ENCODE data around the gene NYAP2. TPM values are rescaled to one million over a fixed set of nuclear protein-coding genes. Genes with fewer than 3 reads are reported as not detected.

The NYAP2 gene
- total RNA-seq, 1 donor from 2014 or later = 0.07 TPM

- no peak for DNase-seq (ENCODE audit: low spot score)
- H3K9me3 ChIP-seq (ENCODE audit: low read depth) = no peaks in the 10 kb centered on the region
- Mint-ChIP-seq H3K4me3 (no peak overlapping the region), H3K9me3 (no peaks in the 10 kb centered on the region), H3K36me3 (no peaks in the 10 kb centered on the region), H3K27ac (no peak overlapping the region), H3K27me3 (ENCODE audit: insufficient read depth, low read depth) (no peaks in the 10 kb centered on the region), H3K4me1 (no peaks in the 10 kb centered on the region)
- TF ChIP-seq CTCF (IDR thresholded peaks at IDR 0.05) (no peak), EZH2 (IDR thresholded peaks at IDR 0.05) (no peak), EZH2phosphoT487 (IDR thresholded peaks at IDR 0.05) (no peak)
- H3K9ac ChIP-seq = no peak overlapping the region
- H3K79me2 ChIP-seq (ENCODE audit: low read depth) = no peaks in the 10 kb centered on the region
- no peaks in the 10 kb centered on the region for H4K20me1 ChIP-seq (ENCODE audit: low read depth)
- no peak overlapping the region for H3K4me3 ChIP-seq
- H3K4me1 ChIP-seq = no peaks in the 10 kb centered on the region
- H3K27ac ChIP-seq = no peak overlapping the region
- no peaks in the 10 kb centered on the region for H3K27me3 ChIP-seq
- H3K4me2 ChIP-seq = no peak overlapping the region
- no peaks in the 10 kb centered on the region for H3F3A ChIP-seq (ENCODE audit: low read depth)
- H2AFZ ChIP-seq (replicated peaks) = no peak overlapping the region
- H3K36me3 ChIP-seq = no peaks in the 10 kb centered on the region
These were observed 231.5 kb downstream of the NYAP2 start for GRCh38 chr2:225630824-225631533.

GRCh38 chr2:225632351-225632750 lies 232.8 kb downstream of the NYAP2 start:
- Mint-ChIP-seq H3K9me3 (no peaks in the 10 kb centered on the region), H3K4me1 (no peaks in the 10 kb centered on the region), H3K36me3 (no peaks in the 10 kb centered on the region), H3K27me3 (ENCODE audit: insufficient read depth, low read depth) (no peaks in the 10 kb centered on the region), H3K27ac (no peak overlapping the region), H3K4me3 (no peak overlapping the region)
- Histone ChIP-seq H3K9ac (no peak overlapping the region), H2AFZ (replicated peaks) (peak overlapping the region; percentile 39), H3K27ac (no peak overlapping the region), H3K9me3 (ENCODE audit: low read depth) (no peaks in the 10 kb centered on the region), H3F3A (ENCODE audit: low read depth) (no peaks in the 10 kb centered on the region), H3K4me3 (no peak overlapping the region), H3K36me3 (no peaks in the 10 kb centered on the region), H3K4me1 (no peaks in the 10 kb centered on the region), H3K27me3 (no peaks in the 10 kb centered on the region), H3K79me2 (ENCODE audit: low read depth) (no peaks in the 10 kb centered on the region), H3K4me2 (no peak overlapping the region), H4K20me1 (ENCODE audit: low read depth) (no peaks in the 10 kb centered on the region)
- DNase-seq (ENCODE audit: low spot score) = no peak
- TF ChIP-seq CTCF (IDR thresholded peaks at IDR 0.05) (no peak), EZH2 (IDR thresholded peaks at IDR 0.05) (no peak), EZH2phosphoT487 (IDR thresholded peaks at IDR 0.05) (no peak)

- TF ChIP-seq EZH2 (IDR thresholded peaks at IDR 0.05) (no peak), EZH2phosphoT487 (IDR thresholded peaks at IDR 0.05) (no peak), CTCF (IDR thresholded peaks at IDR 0.05) (no peak)
- H3K9me3 ChIP-seq (ENCODE audit: low read depth) = no peaks in the 10 kb centered on the region
- no peaks in the 10 kb centered on the region for H3K9me3 Mint-ChIP-seq
- no peaks in the 10 kb centered on the region for H3F3A ChIP-seq (ENCODE audit: low read depth)
- no peaks in the 10 kb centered on the region for H3K36me3 ChIP-seq
- H2AFZ ChIP-seq (replicated peaks) = no peak overlapping the region
- H3K27ac ChIP-seq = no peak overlapping the region
- no peak overlapping the region for H3K4me3 Mint-ChIP-seq
- no peaks in the 10 kb centered on the region for H3K4me1 ChIP-seq
- no peak overlapping the region for H3K9ac ChIP-seq
- no peaks in the 10 kb centered on the region for H3K79me2 ChIP-seq (ENCODE audit: low read depth)
- no peaks in the 10 kb centered on the region for H3K36me3 Mint-ChIP-seq
- no peaks in the 10 kb centered on the region for H3K27me3 ChIP-seq
- no peak for DNase-seq (ENCODE audit: low spot score)
- H3K4me1 Mint-ChIP-seq = no peaks in the 10 kb centered on the region
- H3K27me3 Mint-ChIP-seq (ENCODE audit: insufficient read depth, low read depth) = no peaks in the 10 kb centered on the region
- H3K4me2 ChIP-seq = no peak overlapping the region
- H4K20me1 ChIP-seq (ENCODE audit: low read depth) = no peaks in the 10 kb centered on the region
- no peak overlapping the region for H3K27ac Mint-ChIP-seq
- H3K4me3 ChIP-seq = no peak overlapping the region
These were observed 237.0 kb downstream of the NYAP2 start for GRCh38 chr2:225636558-225636957.
